Sigmoid colon (tissue), 4 donors: ENCODE measurements around the gene GBF1.

ENCODE experiments used
- CTCF ChIP-seq, 4 experiments: fragments of 450-650 bp in 3 of 4; fragments of 200-600 bp in 1 of 4; IDR thresholded peaks; one replicate each; pipeline ENCODE4 v1.5.1; 2016 to 2019; ENCODE audit warnings: antibody characterized with exemption in 4 of 4, mild to moderate bottlenecking in 3 of 4, moderate library complexity in 2 of 4
- EP300 ChIP-seq, 4 donors: sonication (generic); formaldehyde crosslinking; IDR thresholded peaks; one replicate each; pipeline ENCODE4 v1.6.1; 2017; ENCODE audit warnings: antibody characterized with exemption in 4 of 4
- POLR2A ChIP-seq, 2 donors: fragments of 450-650 bp; IDR thresholded peaks; one replicate each; pipeline ENCODE4 v1.6.1; 2016; ENCODE audit warnings: antibody characterized with exemption in 2 of 2, mild to moderate bottlenecking in 2 of 2, moderate library complexity in 2 of 2
- POLR2AphosphoS5 ChIP-seq, 4 donors: sonication (generic); formaldehyde crosslinking; IDR thresholded peaks; one replicate each; pipeline ENCODE4 v1.6.1; 2017; ENCODE audit warnings: antibody characterized with exemption in 4 of 4

- TF ChIP-seq POLR2A (IDR thresholded peaks at IDR 0.05) (no peak), CTCF (IDR thresholded peaks at IDR 0.05) (no peak), EP300 (IDR thresholded peaks at IDR 0.05) (no peak), POLR2AphosphoS5 (IDR thresholded peaks at IDR 0.05) (no peak)
Observed at GRCh38 chr10:102306006-102306405, 60.7 kb downstream of the GBF1 start.
